Transverse colon (tissue), 4 donors: ENCODE measurements around the gene MAPKBP1.

Experiments used
- EP300 ChIP-seq: sonication (generic); formaldehyde crosslinking; IDR thresholded peaks from one replicate; pipeline ENCODE4 v1.6.1; 2017; ENCODE audit warnings: antibody characterized with exemption, low read depth
- POLR2A ChIP-seq: fragments of 450-650 bp; IDR thresholded peaks from one replicate; pipeline ENCODE4 v1.6.1; 2016; ENCODE audit warnings: antibody characterized with exemption, mild to moderate bottlenecking, moderate library complexity
- POLR2AphosphoS5 ChIP-seq, 3 donors: sonication (generic); formaldehyde crosslinking; IDR thresholded peaks; one replicate each; pipeline ENCODE4 v1.6.1; 2016; ENCODE audit warnings: antibody characterized with exemption in 3 of 3
- TF ChIP-seq, protein P1 (sequence below), 5 experiments: fragments of 200-600 bp in 3 of 5; fragments of 450-650 bp in 2 of 5; sonication (generic) in 3 of 5; IDR thresholded peaks; 1 replicate in 2 of 5; 2 replicates in 3 of 5; pipeline ENCODE4 v1.5.1; 2016 to 2017; ENCODE audit warnings: antibody characterized with exemption in 5 of 5, inconsistent platforms in 3 of 5, mild to moderate bottlenecking in 2 of 5, moderate library complexity in 1 of 5

- TF ChIP-seq, protein P1, sequence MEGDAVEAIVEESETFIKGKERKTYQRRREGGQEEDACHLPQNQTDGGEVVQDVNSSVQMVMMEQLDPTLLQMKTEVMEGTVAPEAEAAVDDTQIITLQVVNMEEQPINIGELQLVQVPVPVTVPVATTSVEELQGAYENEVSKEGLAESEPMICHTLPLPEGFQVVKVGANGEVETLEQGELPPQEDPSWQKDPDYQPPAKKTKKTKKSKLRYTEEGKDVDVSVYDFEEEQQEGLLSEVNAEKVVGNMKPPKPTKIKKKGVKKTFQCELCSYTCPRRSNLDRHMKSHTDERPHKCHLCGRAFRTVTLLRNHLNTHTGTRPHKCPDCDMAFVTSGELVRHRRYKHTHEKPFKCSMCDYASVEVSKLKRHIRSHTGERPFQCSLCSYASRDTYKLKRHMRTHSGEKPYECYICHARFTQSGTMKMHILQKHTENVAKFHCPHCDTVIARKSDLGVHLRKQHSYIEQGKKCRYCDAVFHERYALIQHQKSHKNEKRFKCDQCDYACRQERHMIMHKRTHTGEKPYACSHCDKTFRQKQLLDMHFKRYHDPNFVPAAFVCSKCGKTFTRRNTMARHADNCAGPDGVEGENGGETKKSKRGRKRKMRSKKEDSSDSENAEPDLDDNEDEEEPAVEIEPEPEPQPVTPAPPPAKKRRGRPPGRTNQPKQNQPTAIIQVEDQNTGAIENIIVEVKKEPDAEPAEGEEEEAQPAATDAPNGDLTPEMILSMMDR (IDR thresholded peaks at IDR 0.05) = no peak
- TF ChIP-seq POLR2AphosphoS5 (IDR thresholded peaks at IDR 0.05) = no peak
- TF ChIP-seq POLR2A = no peak
- TF ChIP-seq EP300 = no peak
Measured at GRCh38 chr15:41832208-41832607, 57.9 kb downstream of the MAPKBP1 start.
